HG03439 (cell line): Measurements from ENCODE around the gene FSIP1.
"Not testable (repeated sequence)": the region's sequence is repeated elsewhere in the genome, so short reads cannot be mapped to it uniquely, and the experiment has no call there.

Source experiments
- ATAC-seq: cut with Tn5 transposase; IDR thresholded peaks from one replicate; pipeline ENCODE4 v1.9.1; 2021; ENCODE audit warnings: mild to moderate bottlenecking, moderate library complexity; ENCODE audit not compliant: unreplicated experiment

FSIP1 gene

GRCh38 chr15:39782441-39783138, at the start of gene FSIP1:
TSS of gene FSIP1 (minus strand) at chr15:39782841. CDS start at chr15:39776524, 6,317 bp downstream.
- peak; percentile 98 for ATAC-seq

GRCh38 chr15:39830166-39830565, 47.5 kb upstream of the FSIP1 start:
- ATAC-seq = no peak

- no peak for ATAC-seq
These were observed 45.8 kb upstream of the FSIP1 start for GRCh38 chr15:39828374-39828931.

GRCh38 chr15:39826975-39827374, 44.3 kb upstream of the FSIP1 start:
- no peak for ATAC-seq

GRCh38 chr15:39823634-39824033, 41.0 kb upstream of the FSIP1 start:
- ATAC-seq = no peak

GRCh38 chr15:39820050-39820602, 37.5 kb upstream of the FSIP1 start:
- no peak for ATAC-seq

- no peak for ATAC-seq
These were observed 36.9 kb upstream of the FSIP1 start for GRCh38 chr15:39819533-39819932.

- ATAC-seq = no peak
These were observed 35.3 kb upstream of the FSIP1 start for GRCh38 chr15:39817892-39818291.

- ATAC-seq = no peak
These were observed 31.8 kb upstream of the FSIP1 start for GRCh38 chr15:39814489-39814888.

GRCh38 chr15:39812651-39813050, 30.0 kb upstream of the FSIP1 start:
- ATAC-seq = not testable (repeated sequence)

- ATAC-seq = no peak
These were observed 26.3 kb upstream of the FSIP1 start for GRCh38 chr15:39808909-39809308.

GRCh38 chr15:39807791-39808190, 25.1 kb upstream of the FSIP1 start:
- ATAC-seq = no peak

- ATAC-seq = no peak
These were observed 21.4 kb upstream of the FSIP1 start for GRCh38 chr15:39804026-39804425.

- ATAC-seq = no peak
These were observed 20.4 kb upstream of the FSIP1 start for GRCh38 chr15:39803016-39803415.

- no peak for ATAC-seq
These were observed 19.1 kb upstream of the FSIP1 start for GRCh38 chr15:39801641-39802309.

GRCh38 chr15:39799552-39800011, 16.9 kb upstream of the FSIP1 start:
- ATAC-seq = no peak

- ATAC-seq = no peak
These were observed 15.7 kb upstream of the FSIP1 start for GRCh38 chr15:39798382-39798781.

GRCh38 chr15:39797407-39797806, 14.8 kb upstream of the FSIP1 start:
- no peak for ATAC-seq

GRCh38 chr15:39796601-39797000, 14.0 kb upstream of the FSIP1 start:
- no peak for ATAC-seq

- ATAC-seq = no peak
These were observed 12.8 kb upstream of the FSIP1 start for GRCh38 chr15:39795486-39795885.

- no peak for ATAC-seq
These were observed 12.3 kb upstream of the FSIP1 start for GRCh38 chr15:39794954-39795353.

- ATAC-seq = no peak
These were observed 11.3 kb upstream of the FSIP1 start for GRCh38 chr15:39793923-39794322.
